ENCODE data around the gene RESP18. TPM values are rescaled to one million over a fixed set of nuclear protein-coding genes. Genes with fewer than 3 reads are reported as not detected.

Gene RESP18
- total and polyA plus RNA-seq, 7 experiments from 2014 or later, result not detected

DNA sequence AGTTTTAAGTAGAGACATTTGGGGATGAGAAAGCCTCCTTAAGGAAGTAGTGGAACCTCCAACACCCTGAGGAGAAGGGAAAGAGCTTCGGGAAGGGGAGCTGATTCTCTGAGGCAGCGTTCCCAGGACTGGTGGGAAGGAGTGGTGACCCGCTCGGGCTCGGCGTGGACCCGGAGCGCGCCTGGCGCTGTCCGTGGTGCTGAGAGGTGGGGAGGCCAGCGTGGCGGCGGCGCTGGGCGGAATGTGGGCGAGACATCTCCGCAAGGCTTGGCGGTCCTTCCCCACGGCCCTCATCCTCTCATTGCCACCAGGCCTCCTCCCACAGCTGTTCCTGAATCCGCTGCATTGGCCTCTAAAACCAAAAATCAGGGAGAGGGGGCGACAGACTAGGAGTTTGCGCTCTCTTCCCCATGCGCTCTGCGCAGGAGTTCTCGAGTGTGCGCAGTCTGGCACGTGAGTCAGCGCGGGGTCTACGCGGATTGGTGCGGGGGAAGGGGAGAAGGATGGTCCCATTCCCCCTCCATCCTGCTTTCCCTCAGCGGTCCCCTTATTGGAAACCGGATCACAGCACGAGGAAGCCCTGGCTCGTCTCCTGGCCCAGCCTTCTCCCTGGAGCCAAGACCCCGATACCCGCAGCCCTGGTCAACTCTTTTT is 857 bp downstream of the RESP18 start:
- Mint-ChIP-seq H3K9me3 (peaks cover 2 to 44% (median 17%) of the 10 kb centered on the region in 11 donors), H3K4me1 (peaks cover 0 to 9% (median 5%) of the 10 kb centered on the region in 7 donors), H3K36me3 (peaks cover 0 to 21% (median 9%) of the 10 kb centered on the region in 5 donors), H3K27me3 (peaks cover 59 to 84% (median 71%) of the 10 kb centered on the region in 5 donors), H3K27ac (no peak overlapping the region), H3K4me3 (peak overlapping the region in 2 of 10 donors; percentile 66 to 67)
- intact Hi-C loops (cut with micrococcal nuclease), result loop anchor here (1.0 to 2.0 kb wide), 2 partner anchors 23 kb away; partner anchors contain the start of gene PTPRN (in 1 of the 2)
- Histone ChIP-seq H3K36me3 (ENCODE audit: control insufficient read depth in 2 of 3, insufficient read depth in 3 of 3, low read length in 3 of 3) (no peaks in the 10 kb centered on the region), H3K27ac (ENCODE audit: low read depth, low read length) (no peak overlapping the region), H3K4me3 (ENCODE audit: low read length) (no peak overlapping the region), H3K4me1 (ENCODE audit: control insufficient read depth in 2 of 2, insufficient read depth in 2 of 2, low read length in 2 of 2) (no peaks in the 10 kb centered on the region), H3K9me3 (ENCODE audit: control insufficient read depth in 2 of 3, low read length in 3 of 3) (peaks cover 0 to 5% (median 0%) of the 10 kb centered on the region in 3 experiments), H3K27me3 (ENCODE audit: control insufficient read depth in 2 of 2, insufficient read depth in 2 of 2, low read length in 2 of 2) (peaks cover 0 to 10% of the 10 kb centered on the region in 2 donors)
- ATAC-seq, result no peak
- ChIA-PET POLR2A (no interaction called here), CTCF (no interaction called here)
- peak in 6 of 9 donors; percentile 6 to 58 (median 21) for DNase-seq

DNA sequence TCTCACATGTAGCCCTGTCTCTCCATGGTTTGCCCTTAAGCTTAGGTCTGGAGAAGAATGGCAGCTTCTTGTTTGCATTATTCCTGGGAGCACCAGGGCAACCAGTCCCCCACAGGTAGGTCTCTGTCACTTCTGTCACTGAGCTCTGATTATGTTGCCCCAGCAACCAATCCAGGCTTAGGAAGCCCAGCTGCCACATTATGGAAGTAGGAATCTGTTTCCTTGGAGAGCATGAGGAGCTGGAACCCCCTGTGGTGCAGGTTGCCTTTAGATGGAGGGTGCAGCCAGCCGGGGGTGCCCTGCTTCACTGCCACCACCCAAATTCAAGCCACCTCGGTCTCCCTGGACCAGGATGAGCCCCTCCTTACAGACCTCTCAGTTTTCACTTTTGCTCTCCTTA is 4.8 kb downstream of the RESP18 start:
- DNase-seq (no peak), ATAC-seq (no peak)
- Histone ChIP-seq H3K27me3 (ENCODE audit: control insufficient read depth in 2 of 2, insufficient read depth in 2 of 2, low read length in 2 of 2) (peaks cover 0 to 10% of the 10 kb centered on the region in 2 donors), H3K36me3 (ENCODE audit: control insufficient read depth in 2 of 3, insufficient read depth in 3 of 3, low read length in 3 of 3) (no peaks in the 10 kb centered on the region), H3K27ac (ENCODE audit: low read depth, low read length) (no peak overlapping the region), H3K4me1 (ENCODE audit: control insufficient read depth in 2 of 2, insufficient read depth in 2 of 2, low read length in 2 of 2) (no peaks in the 10 kb centered on the region), H3K4me3 (ENCODE audit: low read length) (no peak overlapping the region), H3K9me3 (ENCODE audit: control insufficient read depth in 2 of 3, low read length in 3 of 3) (no peaks in the 10 kb centered on the region)
- no peak overlapping the region for H3K27ac Mint-ChIP-seq
- ChIA-PET POLR2A (no interaction called here), CTCF (no interaction called here)
- intact Hi-C loops (cut with micrococcal nuclease), result no loop called here
- peaks cover 21 to 67% (median 48%) of the 10 kb centered on the region in 5 donors for H3K27me3 Mint-ChIP-seq
- peaks cover 0 to 11% (median 4%) of the 10 kb centered on the region in 11 donors for H3K9me3 Mint-ChIP-seq
- H3K4me1 Mint-ChIP-seq, result peaks cover 0 to 13% (median 7%) of the 10 kb centered on the region in 7 donors
- H3K4me3 Mint-ChIP-seq, result no peak overlapping the region
- H3K36me3 Mint-ChIP-seq, result peaks cover 0 to 9% (median under 1%) of the 10 kb centered on the region in 5 donors

DNA sequence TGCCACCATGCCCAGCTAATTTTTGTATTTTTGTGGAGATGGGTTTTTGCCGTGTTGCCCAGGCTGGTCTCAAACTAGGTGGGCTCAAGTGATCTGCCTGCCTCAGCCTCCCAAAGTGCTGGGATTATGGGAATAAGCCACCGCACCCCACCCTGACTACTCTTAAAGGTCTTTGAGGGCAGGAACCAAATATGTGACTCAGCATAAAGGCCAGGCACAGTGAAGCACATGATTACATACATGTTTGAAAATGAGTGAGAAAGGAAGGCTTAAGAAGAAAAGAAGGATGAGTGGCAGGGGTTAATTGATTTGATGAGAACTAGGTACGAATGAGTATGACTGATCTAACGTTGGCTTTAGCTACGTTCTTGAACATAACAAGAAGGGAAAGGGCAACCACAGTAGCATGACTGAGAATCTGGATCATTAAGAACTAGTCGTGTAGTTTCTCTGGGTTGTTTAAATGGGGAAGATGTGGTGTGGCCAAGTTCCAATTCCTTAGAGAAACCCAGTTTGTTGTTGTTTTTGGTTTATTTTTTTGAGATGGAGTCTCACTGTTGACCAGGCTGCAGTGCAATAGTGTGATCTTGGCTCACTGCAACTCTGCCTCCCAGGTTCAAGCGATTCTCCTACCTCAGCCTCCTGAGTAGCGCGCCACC is 6.8 kb downstream of the RESP18 start:
- DNase-seq, result no peak
- no peak overlapping the region for H3K4me3 ChIP-seq (ENCODE audit: low read length)
- peaks cover 3 to 12% of the 10 kb centered on the region in 2 donors for H3K4me1 ChIP-seq (ENCODE audit: control insufficient read depth in 2 of 2, insufficient read depth in 2 of 2, low read length in 2 of 2)
- intact Hi-C loops (cut with micrococcal nuclease), result no loop called here
- CTCF ChIA-PET, result interaction anchor here (0.6 kb wide), 1 partner anchor 17 kb away, joined by 5 read pairs; no protein-coding TSS in a partner anchor
- no peak overlapping the region for H3K27ac ChIP-seq (ENCODE audit: low read depth, low read length)
- POLR2A ChIA-PET, result no interaction called here
- no peaks in the 10 kb centered on the region for H3K9me3 ChIP-seq (ENCODE audit: control insufficient read depth in 2 of 3, low read length in 3 of 3)
- H3K36me3 ChIP-seq (ENCODE audit: control insufficient read depth in 2 of 3, insufficient read depth in 3 of 3, low read length in 3 of 3), result no peaks in the 10 kb centered on the region
- Mint-ChIP-seq H3K4me3 (no peak overlapping the region), H3K36me3 (peaks cover 0 to 3% (median 0%) of the 10 kb centered on the region in 5 donors), H3K9me3 (peaks cover 0 to 2% (median 0%) of the 10 kb centered on the region in 11 donors), H3K27ac (no peak overlapping the region), H3K4me1 (peaks cover 2 to 25% (median 23%) of the 10 kb centered on the region in 7 donors), H3K27me3 (peaks cover 3 to 54% (median 35%) of the 10 kb centered on the region in 5 donors)
- H3K27me3 ChIP-seq (ENCODE audit: control insufficient read depth in 2 of 2, insufficient read depth in 2 of 2, low read length in 2 of 2), result no peaks in the 10 kb centered on the region
- no peak for ATAC-seq

DNA sequence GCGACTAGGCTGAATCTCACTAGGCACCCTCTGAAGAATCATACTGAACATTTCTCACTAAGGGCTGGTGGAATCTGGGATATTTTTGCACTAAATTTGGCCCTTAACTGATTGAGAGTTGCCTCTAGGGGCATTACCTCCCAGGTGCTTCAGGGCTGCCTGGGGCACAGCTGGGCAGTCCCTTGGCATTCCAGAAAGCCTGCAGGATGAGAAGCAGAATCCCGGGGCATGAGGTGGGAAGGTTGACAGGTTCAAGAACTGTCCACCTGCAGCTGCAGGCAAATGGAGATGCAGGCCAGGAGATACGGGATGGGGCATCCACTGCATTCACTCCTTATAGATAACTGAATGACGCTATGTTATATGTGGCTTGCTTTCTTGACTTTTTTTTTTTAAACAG is 7.4 kb downstream of the RESP18 start:
- Mint-ChIP-seq H3K9me3 (peaks cover 0 to 2% (median 0%) of the 10 kb centered on the region in 11 donors), H3K4me1 (peaks cover 2 to 27% (median 24%) of the 10 kb centered on the region in 7 donors), H3K27ac (no peak overlapping the region), H3K36me3 (peaks cover 0 to 3% (median 0%) of the 10 kb centered on the region in 5 donors), H3K4me3 (no peak overlapping the region), H3K27me3 (peaks cover 0 to 50% (median 29%) of the 10 kb centered on the region in 5 donors)
- H3K4me1 ChIP-seq (ENCODE audit: control insufficient read depth in 2 of 2, insufficient read depth in 2 of 2, low read length in 2 of 2), result peaks cover 5 to 19% of the 10 kb centered on the region in 2 donors
- H3K9me3 ChIP-seq (ENCODE audit: control insufficient read depth in 2 of 3, low read length in 3 of 3), result no peaks in the 10 kb centered on the region
- CTCF ChIA-PET, result interaction anchor here (0.6 kb wide), 1 partner anchor 18 kb away, joined by 5 read pairs; no protein-coding TSS in a partner anchor
- intact Hi-C loops (cut with micrococcal nuclease), result no loop called here
- H3K4me3 ChIP-seq (ENCODE audit: low read length), result no peak overlapping the region
- DNase-seq, result no peak
- H3K27ac ChIP-seq (ENCODE audit: low read depth, low read length), result no peak overlapping the region
- no peaks in the 10 kb centered on the region for H3K36me3 ChIP-seq (ENCODE audit: control insufficient read depth in 2 of 3, insufficient read depth in 3 of 3, low read length in 3 of 3)
- POLR2A ChIA-PET, result no interaction called here
- no peaks in the 10 kb centered on the region for H3K27me3 ChIP-seq (ENCODE audit: control insufficient read depth in 2 of 2, insufficient read depth in 2 of 2, low read length in 2 of 2)
- no peak for ATAC-seq

DNA sequence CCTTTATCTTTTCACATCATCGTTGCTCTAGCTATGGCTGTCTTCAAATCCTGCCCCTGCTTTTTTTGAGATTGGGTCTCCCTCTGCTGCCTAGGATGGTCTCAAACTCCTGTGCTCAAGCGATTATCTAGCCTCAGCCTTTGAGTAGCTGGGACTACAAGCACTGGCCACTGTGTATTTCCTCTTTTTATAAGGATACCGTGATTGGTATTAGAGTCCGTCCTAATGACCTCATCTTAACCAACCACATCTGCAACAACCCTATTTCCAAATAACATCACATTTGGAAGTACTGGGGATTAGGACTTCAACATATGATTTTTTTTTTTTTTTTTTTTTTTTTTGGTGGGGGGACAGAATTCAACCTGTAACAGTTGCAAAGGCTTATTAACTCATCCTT is 9.1 kb downstream of the RESP18 start:
- CTCF ChIA-PET, result no interaction called here
- Histone ChIP-seq H3K27ac (ENCODE audit: low read depth, low read length) (no peak overlapping the region), H3K9me3 (ENCODE audit: control insufficient read depth in 2 of 3, low read length in 3 of 3) (no peaks in the 10 kb centered on the region), H3K4me3 (ENCODE audit: low read length) (no peak overlapping the region), H3K36me3 (ENCODE audit: control insufficient read depth in 2 of 3, insufficient read depth in 3 of 3, low read length in 3 of 3) (no peaks in the 10 kb centered on the region), H3K4me1 (ENCODE audit: control insufficient read depth in 2 of 2, insufficient read depth in 2 of 2, low read length in 2 of 2) (peaks cover 5 to 20% of the 10 kb centered on the region in 2 donors), H3K27me3 (ENCODE audit: control insufficient read depth in 2 of 2, insufficient read depth in 2 of 2, low read length in 2 of 2) (no peaks in the 10 kb centered on the region)
- Mint-ChIP-seq H3K4me1 (peaks cover 2 to 27% (median 24%) of the 10 kb centered on the region in 7 donors), H3K4me3 (no peak overlapping the region), H3K9me3 (peaks cover 0 to 2% (median 0%) of the 10 kb centered on the region in 11 donors), H3K27ac (no peak overlapping the region), H3K27me3 (peaks cover 0 to 43% (median 19%) of the 10 kb centered on the region in 5 donors), H3K36me3 (peaks cover 0 to 3% (median 0%) of the 10 kb centered on the region in 5 donors)
- ATAC-seq (no peak), DNase-seq (no peak)
- POLR2A ChIA-PET, result no interaction called here
- intact Hi-C loops (cut with micrococcal nuclease), result no loop called here

DNA sequence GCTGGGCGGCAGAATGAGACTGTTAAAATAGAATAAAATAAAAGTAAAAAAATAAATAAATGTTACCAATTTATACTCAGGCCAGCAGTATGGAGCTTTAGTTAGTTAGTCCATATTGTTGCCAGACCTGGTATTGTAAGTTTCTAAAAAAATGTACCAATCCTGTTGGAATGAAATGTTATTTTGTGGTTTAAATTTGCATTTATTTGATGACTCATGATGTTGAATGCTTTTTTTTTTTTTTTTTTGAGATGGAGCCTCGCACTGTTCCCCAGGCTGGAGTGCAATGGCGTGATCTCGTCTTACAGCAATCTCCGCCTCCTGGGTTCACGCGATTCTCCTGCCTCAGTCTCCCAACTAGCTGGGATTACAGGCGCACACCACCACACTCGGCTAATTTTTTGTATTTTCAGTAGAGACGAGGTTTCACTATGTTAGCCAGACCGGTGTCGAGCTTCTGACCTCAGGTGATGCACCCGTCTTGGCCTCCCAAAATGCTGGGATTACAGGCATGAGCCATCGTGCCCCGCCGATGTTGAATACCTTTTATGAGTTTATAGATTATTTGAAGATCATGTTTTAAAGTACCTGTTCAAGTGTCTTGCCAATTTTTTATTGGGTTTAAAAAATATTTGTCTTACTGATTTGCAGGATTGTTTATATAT is 17.6 kb downstream of the RESP18 start:
- no peak for ATAC-seq
- POLR2A ChIA-PET, result no interaction called here

More for the DNA sequence above, 17.6 kb downstream of the RESP18 start:
- DNase-seq, result no peak
- Histone ChIP-seq H3K36me3 (ENCODE audit: control insufficient read depth in 2 of 3, insufficient read depth in 3 of 3, low read length in 3 of 3) (no peaks in the 10 kb centered on the region), H3K9me3 (ENCODE audit: control insufficient read depth in 2 of 3, low read length in 3 of 3) (no peaks in the 10 kb centered on the region), H3K4me1 (ENCODE audit: control insufficient read depth in 2 of 2, insufficient read depth in 2 of 2, low read length in 2 of 2) (no peaks in the 10 kb centered on the region), H3K4me3 (ENCODE audit: low read length) (no peak overlapping the region), H3K27ac (ENCODE audit: low read depth, low read length) (no peak overlapping the region), H3K27me3 (ENCODE audit: control insufficient read depth in 2 of 2, insufficient read depth in 2 of 2, low read length in 2 of 2) (no peaks in the 10 kb centered on the region)
- H3K9me3 Mint-ChIP-seq, result peaks cover 0 to 8% (median 2%) of the 10 kb centered on the region in 11 donors
- peaks cover 19 to 30% (median 28%) of the 10 kb centered on the region in 5 donors for H3K27me3 Mint-ChIP-seq
- intact Hi-C loops (cut with micrococcal nuclease), result no loop called here
- no peak overlapping the region for H3K27ac Mint-ChIP-seq
- CTCF ChIA-PET, result interaction anchor here (0.6 kb wide), 2 partner anchors 30 to 559 kb away, joined by 3 to 5 read pairs; no protein-coding TSS in a partner anchor
- peaks cover 0 to 4% (median 0%) of the 10 kb centered on the region in 5 donors for H3K36me3 Mint-ChIP-seq
- peaks cover 0 to 4% (median 0%) of the 10 kb centered on the region in 7 donors for H3K4me1 Mint-ChIP-seq
- no peak overlapping the region for H3K4me3 Mint-ChIP-seq
